NB4 (cell line): ENCODE measurements around the gene CCDC178.
A peak's percentile ranks its signal among the peaks of the same experiment; 100 is the strongest.

Source experiments
- DNase-seq: peaks from one replicate; pipeline ENCODE4 v3.0.0; 2010; ENCODE audit warnings: low read depth
- H3K4me3 ChIP-seq: one replicate; pipeline ENCODE4 v1.5.1; 2011; ENCODE audit warnings: mild to moderate bottlenecking, low read depth, low read length, moderate library complexity
- MYC ChIP-seq: IDR thresholded peaks from 2 replicates; pipeline ENCODE4 v1.6.1; 2011; ENCODE audit warnings: low read depth, low read length
- POLR2A ChIP-seq: IDR thresholded peaks from 2 replicates; pipeline ENCODE4 v1.6.1; 2011; ENCODE audit warnings: mild to moderate bottlenecking; ENCODE audit not compliant: insufficient read length; ENCODE audit errors: extremely low read depth
- TF ChIP-seq, protein P1 (sequence below): IDR thresholded peaks from one replicate; pipeline ENCODE4 v1.5.1; 2012; ENCODE audit warnings: low read depth, low read length
- TF ChIP-seq, protein P2 (sequence below): IDR thresholded peaks from 2 replicates; pipeline ENCODE4 v1.6.1; 2011; ENCODE audit warnings: low read depth, low read length

The CCDC178 gene

DNA sequence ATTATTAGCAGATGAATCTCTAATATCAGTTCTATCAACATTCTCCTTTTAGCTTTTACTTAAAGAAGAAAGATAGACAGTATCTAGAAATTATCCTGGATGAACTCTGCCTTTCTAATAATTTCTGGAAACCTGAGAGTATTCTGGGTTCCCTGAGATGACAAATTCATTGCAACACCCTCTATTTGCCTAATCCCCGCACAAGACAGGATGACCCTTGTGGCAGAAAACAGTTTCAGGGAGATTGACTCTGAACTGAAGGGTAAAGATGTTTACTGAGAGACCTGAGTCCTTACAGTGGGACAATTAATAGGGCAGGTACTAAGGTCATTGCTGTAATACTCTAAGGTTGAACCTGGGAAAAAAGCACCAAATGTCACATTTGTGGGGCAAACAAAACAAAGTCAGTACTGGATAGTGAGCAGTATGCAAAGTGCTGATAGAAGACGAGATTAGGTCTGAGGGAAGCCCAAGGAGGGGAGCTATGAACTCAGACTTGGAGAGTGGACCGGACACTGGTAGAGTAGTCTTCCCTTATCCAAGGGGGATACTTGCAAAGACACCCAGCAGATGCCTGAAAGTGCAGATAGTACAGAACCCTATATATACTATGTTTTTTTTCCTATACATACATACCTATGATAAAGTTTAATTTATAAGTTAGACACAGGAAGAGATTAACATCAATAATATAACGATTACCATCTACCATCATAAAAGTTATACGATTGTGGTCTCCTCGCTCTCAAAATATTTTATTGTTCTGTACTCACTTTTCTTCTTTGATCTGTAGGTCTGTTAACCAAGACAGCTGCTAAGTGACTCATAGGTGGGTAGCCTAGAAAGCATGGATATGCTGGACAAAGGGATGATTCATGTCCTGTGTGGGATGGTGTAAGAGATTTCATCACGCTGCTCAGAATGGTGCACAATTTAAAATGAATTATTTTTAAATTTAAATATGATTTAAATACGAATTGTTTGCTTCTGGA, 519.4 kb downstream of the CCDC178 start:
- peak; percentile 88 for DNase-seq
- TF ChIP-seq, protein P1, sequence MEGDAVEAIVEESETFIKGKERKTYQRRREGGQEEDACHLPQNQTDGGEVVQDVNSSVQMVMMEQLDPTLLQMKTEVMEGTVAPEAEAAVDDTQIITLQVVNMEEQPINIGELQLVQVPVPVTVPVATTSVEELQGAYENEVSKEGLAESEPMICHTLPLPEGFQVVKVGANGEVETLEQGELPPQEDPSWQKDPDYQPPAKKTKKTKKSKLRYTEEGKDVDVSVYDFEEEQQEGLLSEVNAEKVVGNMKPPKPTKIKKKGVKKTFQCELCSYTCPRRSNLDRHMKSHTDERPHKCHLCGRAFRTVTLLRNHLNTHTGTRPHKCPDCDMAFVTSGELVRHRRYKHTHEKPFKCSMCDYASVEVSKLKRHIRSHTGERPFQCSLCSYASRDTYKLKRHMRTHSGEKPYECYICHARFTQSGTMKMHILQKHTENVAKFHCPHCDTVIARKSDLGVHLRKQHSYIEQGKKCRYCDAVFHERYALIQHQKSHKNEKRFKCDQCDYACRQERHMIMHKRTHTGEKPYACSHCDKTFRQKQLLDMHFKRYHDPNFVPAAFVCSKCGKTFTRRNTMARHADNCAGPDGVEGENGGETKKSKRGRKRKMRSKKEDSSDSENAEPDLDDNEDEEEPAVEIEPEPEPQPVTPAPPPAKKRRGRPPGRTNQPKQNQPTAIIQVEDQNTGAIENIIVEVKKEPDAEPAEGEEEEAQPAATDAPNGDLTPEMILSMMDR: no peak
- 0 out of 2 replicates have a peak, but pooled peaks have one; percentile 15 for TF ChIP-seq MYC
- H3K4me3 ChIP-seq: no peak overlapping the region

DNA sequence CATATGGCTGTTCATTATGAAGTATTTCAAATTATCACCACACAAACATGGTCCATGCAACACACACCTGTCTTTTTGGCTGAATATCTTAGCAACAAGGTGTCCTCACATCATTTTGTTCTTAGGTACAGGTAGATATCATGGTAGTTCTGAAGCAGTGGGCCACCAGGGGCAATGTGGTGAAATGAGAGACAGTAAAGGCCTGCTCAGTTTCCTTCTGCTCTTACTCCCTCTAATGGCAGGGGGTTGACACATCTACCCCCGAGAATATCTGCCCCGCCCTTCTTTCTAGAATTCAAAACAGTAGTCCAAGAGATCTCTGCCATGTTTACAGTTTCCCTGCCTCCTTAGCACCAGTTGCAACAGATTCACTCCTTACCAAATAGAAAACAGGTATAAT, 520.7 kb downstream of the CCDC178 start:
- TF ChIP-seq, protein P1: peak; percentile 67
- TF ChIP-seq, protein P2, sequence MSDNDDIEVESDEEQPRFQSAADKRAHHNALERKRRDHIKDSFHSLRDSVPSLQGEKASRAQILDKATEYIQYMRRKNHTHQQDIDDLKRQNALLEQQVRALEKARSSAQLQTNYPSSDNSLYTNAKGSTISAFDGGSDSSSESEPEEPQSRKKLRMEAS: no peak
- peak; percentile 67 for DNase-seq

DNA sequence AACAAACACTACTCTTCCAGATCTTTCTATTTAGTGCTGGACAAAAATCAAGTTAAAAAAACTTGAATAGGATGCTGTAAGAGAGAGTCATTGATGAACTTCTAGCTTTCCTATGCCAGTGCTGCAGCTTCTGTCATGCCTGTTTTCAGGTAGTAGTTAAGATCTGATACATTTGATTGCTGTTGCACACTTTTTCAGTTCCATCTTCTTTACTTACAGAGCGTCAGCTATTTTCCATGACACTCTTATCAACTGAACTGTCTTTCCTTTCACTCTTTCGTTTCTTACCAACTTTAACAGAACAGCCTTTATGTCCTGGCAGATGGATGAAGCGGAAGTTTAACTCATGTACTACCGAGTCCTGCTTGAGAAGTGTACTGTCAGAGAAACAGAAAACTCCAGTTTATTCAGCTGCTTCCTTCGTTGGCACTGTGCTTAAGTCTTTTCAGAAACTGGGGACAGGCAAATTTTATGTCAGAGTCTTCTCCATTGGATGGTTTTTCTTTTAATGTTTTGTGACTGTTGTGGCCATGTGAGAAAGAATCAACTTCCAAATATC, 521.8 kb downstream of the CCDC178 start:
- TF ChIP-seq POLR2A: no peak
- no peak for DNase-seq
- no peak overlapping the region for H3K4me3 ChIP-seq

More for the DNA sequence above, 520.7 kb downstream of the CCDC178 start:
- H3K4me3 ChIP-seq: no peak overlapping the region

DNA sequence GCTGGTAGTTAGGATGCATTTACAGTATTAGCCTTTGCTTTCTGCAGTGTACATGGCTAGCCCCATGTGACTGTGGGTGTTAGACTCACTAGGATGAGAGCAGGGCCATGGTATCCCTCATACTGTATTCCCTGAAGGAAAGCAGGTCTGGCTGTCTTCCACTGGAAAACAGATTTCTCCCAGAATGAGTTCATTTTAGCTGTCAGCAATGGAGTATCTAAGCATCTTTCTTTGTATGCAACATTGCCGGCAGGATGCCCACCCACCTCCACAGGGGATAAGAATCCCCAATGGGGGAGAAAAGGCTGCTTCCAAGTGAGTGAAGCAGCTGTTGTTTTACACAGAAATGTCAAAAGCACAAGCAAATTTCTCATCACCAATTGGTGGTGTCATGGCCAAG, 525.0 kb downstream of the CCDC178 start:
- DNase-seq: no peak
- H3K4me3 ChIP-seq: no peak overlapping the region
- no peak for TF ChIP-seq POLR2A
- TF ChIP-seq, protein P2: no peak
- TF ChIP-seq, protein P1: no peak
- no peak for TF ChIP-seq MYC

DNA sequence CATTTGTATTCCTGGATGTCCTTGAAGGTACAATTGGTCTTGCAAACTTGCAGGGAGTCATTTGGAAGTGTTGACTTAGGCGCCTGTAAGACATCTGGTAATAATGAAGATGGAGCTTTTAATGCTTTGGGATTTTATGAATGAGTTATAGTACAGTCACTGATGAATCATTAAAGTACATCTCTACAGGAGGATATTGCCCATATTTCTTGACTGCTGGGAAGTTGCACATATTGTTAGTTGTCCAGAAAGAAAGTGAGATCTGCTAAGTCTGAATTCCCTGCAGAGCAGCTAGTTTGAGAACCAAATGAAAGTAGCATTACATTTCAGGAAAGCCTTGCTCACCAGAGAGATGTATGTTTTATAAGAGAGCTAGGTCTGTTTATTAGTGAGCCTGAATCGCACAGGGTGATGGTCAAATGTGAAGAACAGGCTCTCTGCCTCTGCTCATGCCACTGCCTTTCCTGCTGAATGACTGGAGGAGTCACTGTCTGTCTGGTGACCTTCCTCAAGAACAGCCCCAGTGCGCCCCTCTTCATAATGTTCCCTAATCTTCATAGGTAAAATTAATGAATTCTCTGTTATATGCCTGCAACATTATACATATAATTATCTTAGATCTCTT, 528.7 kb downstream of the CCDC178 start:
- no peak for DNase-seq
- no peak overlapping the region for H3K4me3 ChIP-seq
- TF ChIP-seq, protein P1: no peak
- TF ChIP-seq MYC: no peak

DNA sequence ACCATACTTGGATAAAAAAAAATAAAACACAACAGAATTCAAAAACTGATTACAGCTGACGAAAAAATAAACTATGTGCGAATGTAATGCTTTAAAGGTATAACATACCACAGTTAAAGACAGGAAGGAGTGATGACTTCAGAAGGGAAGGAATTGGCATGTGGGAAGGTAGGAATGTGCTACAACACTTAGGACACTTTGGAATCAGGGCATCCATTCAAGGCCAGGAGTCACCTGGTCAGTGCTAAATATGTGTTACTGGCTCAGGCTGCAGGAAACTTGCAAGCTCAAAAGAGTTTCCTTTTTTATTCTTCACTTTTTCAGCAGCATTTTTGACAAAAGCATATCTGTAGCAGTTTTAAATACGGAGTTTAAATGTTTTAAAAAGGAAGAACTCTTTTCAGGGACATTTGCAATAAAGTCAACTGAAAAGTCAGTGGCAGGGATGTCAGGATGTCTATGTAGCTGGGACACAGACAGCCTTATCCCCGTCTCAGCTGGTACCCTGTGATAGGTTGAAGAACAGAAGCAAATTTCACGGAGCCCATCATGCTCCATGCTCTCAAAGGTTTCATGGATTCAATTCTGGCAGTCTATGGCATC, 529.7 kb downstream of the CCDC178 start:
- no peak for DNase-seq
- no peak overlapping the region for H3K4me3 ChIP-seq
- TF ChIP-seq, protein P1: no peak
- no peak for TF ChIP-seq POLR2A
- TF ChIP-seq MYC: no peak
- TF ChIP-seq, protein P2: no peak
